LoVo (cell line): ENCODE data around the gene KRTAP9-6.
"Not testable (repeated sequence)": the region's sequence is repeated elsewhere in the genome, so short reads cannot be mapped to it uniquely, and the experiment has no call there.

Source experiments
- DNase-seq: peaks from one replicate; pipeline ENCODE4 v3.0.0-alpha.2; 2016; ENCODE audit warnings: low spot score

Gene KRTAP9-6

GRCh38 chr17:41271858-41272257 is 6.7 kb downstream of the KRTAP9-6 start:
- no peak for DNase-seq

- not testable (repeated sequence) for DNase-seq
Observed at GRCh38 chr17:41275648-41276190, 10.5 kb downstream of the KRTAP9-6 start, which contains the start of gene KRTAP9-7. TSS of gene KRTAP9-7 (plus strand) at chr17:41275698. CDS start at chr17:41275698, 0 bp downstream.

- DNase-seq: no peak
Observed at GRCh38 chr17:41278176-41278955, 13.2 kb downstream of the KRTAP9-6 start.

GRCh38 chr17:41284043-41284442 is 18.9 kb downstream of the KRTAP9-6 start:
- DNase-seq: no peak

- no peak for DNase-seq
Observed at GRCh38 chr17:41284546-41284945, 19.4 kb downstream of the KRTAP9-6 start.

GRCh38 chr17:41287050-41287449 is 21.9 kb downstream of the KRTAP9-6 start:
- no peak for DNase-seq

- DNase-seq: no peak
Observed at GRCh38 chr17:41294016-41294415, 28.8 kb downstream of the KRTAP9-6 start.

GRCh38 chr17:41296846-41297245 is 31.7 kb downstream of the KRTAP9-6 start:
- DNase-seq: no peak

GRCh38 chr17:41298458-41299135 is 33.4 kb downstream of the KRTAP9-6 start:
- no peak for DNase-seq

GRCh38 chr17:41301204-41301790 is 36.1 kb downstream of the KRTAP9-6 start:
- DNase-seq: no peak

- no peak for DNase-seq
Observed at GRCh38 chr17:41301916-41302901, 37.0 kb downstream of the KRTAP9-6 start, which contains the start of gene KRTAP29-1. TSS of gene KRTAP29-1 (minus strand) at chr17:41302851. CDS start at chr17:41302851, 0 bp downstream.

GRCh38 chr17:41302981-41303380 is 37.8 kb downstream of the KRTAP9-6 start:
- no peak for DNase-seq

- no peak for DNase-seq
Observed at GRCh38 chr17:41304091-41304490, 38.9 kb downstream of the KRTAP9-6 start.

- no peak for DNase-seq
Observed at GRCh38 chr17:41307647-41308046, 42.5 kb downstream of the KRTAP9-6 start.

GRCh38 chr17:41308251-41308917 is 43.2 kb downstream of the KRTAP9-6 start:
- no peak for DNase-seq

- DNase-seq: no peak
Observed at GRCh38 chr17:41308918-41309359, 43.8 kb downstream of the KRTAP9-6 start, which contains the start of gene KRTAP16-1. TSS of gene KRTAP16-1 (minus strand) at chr17:41309309. CDS start at chr17:41309253, 56 bp downstream.

GRCh38 chr17:41311111-41311510 is 45.9 kb downstream of the KRTAP9-6 start:
- no peak for DNase-seq

GRCh38 chr17:41315204-41315794 is 50.1 kb downstream of the KRTAP9-6 start, which contains the start of gene KRTAP17-1:
TSS of gene KRTAP17-1 (minus strand) at chr17:41315710. CDS start at chr17:41315650, 60 bp downstream.
- no peak for DNase-seq
